Stomach smooth muscle (tissue), 2 donors: ENCODE measurements around the gene SLC2A9.
"Not testable (repeated sequence)": the region's sequence is repeated elsewhere in the genome, so short reads cannot be mapped to it uniquely, and the experiment has no call there.

Experiments used
- H3K27ac ChIP-seq: one replicate; pipeline ENCODE4 v1.7.0; 2013; ENCODE audit warnings: mild to moderate bottlenecking, low read length, inconsistent platforms
- H3K27me3 ChIP-seq, 2 donors: one replicate each; pipeline ENCODE4 v1.7.0; 2013; ENCODE audit warnings: low read length in 2 of 2; ENCODE audit not compliant: insufficient read depth in 2 of 2, control insufficient read depth in 1 of 2
- H3K36me3 ChIP-seq, 2 donors: one replicate each; pipeline ENCODE4 v1.7.0; 2013; ENCODE audit warnings: low read length in 2 of 2; ENCODE audit not compliant: control insufficient read depth in 2 of 2, insufficient read depth in 2 of 2
- H3K4me1 ChIP-seq: one replicate; pipeline ENCODE4 v1.7.0; 2013; ENCODE audit warnings: low read length; ENCODE audit not compliant: control insufficient read depth, insufficient read depth
- H3K4me3 ChIP-seq, 2 donors: one replicate each; pipeline ENCODE4 v1.7.0; 2013; ENCODE audit warnings: low read length in 2 of 2
- H3K9ac ChIP-seq, 2 donors: one replicate each; pipeline ENCODE4 v1.7.0; 2013; ENCODE audit warnings: low read length in 2 of 2, mild to moderate bottlenecking in 1 of 2
- H3K9me3 ChIP-seq, 2 donors: one replicate each; pipeline ENCODE4 v1.7.0; 2013; ENCODE audit warnings: low read length in 2 of 2; ENCODE audit not compliant: control insufficient read depth in 2 of 2
- donor health status: healthy.
- donor health status: Pancreatic carcinoma.

Gene SLC2A9

DNA sequence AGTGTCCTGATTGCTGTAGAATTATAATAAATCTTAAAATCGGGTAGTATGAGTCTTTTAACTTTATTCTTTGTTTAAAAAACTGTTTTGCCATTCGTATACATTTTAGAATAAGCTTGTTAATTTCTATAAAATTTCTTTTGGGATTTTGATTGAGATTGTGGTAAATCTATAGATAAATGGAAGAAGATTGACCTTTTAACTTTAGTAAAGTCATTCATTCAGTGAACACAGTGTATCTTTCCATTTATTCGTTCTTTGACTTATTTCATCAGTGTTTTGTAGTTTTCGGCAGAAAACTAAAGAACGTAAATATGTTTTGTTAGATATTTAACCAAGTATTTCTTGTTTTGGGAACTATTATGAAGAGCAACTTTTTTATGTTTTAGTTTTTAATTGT, 201.0 kb downstream of the SLC2A9 start:
- peaks cover 0 to 3% of the 10 kb centered on the region in 2 donors for H3K9me3 ChIP-seq
- no peaks in the 10 kb centered on the region for H3K36me3 ChIP-seq
- no peaks in the 10 kb centered on the region for H3K4me1 ChIP-seq
- H3K4me3 ChIP-seq = no peak overlapping the region
- H3K27me3 ChIP-seq = no peaks in the 10 kb centered on the region
- no peak overlapping the region for H3K9ac ChIP-seq
- no peak overlapping the region for H3K27ac ChIP-seq

DNA sequence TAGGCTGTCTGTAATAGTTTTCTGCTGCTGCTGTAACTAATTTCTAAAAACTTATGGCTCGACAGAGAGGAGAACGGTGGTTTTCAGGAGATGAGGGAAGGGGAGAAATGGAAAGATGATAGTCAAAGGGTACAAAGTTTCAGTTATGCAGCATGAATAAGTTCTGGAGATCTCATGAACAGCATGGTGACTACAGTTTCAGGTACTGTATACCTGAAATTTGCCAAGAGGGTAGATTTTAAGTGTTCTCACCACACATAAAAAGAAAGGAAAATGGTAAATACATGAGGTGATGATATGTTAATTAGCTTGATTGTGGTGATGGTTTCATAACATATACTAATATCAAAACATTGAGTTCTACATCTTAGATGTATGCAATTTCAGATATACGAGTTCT, 205.0 kb downstream of the SLC2A9 start:
- H3K4me1 ChIP-seq = no peaks in the 10 kb centered on the region
- no peak overlapping the region for H3K9ac ChIP-seq
- H3K27ac ChIP-seq = no peak overlapping the region
- H3K36me3 ChIP-seq = no peaks in the 10 kb centered on the region
- no peak overlapping the region for H3K4me3 ChIP-seq
- H3K9me3 ChIP-seq = peaks cover 0 to 3% of the 10 kb centered on the region in 2 donors
- H3K27me3 ChIP-seq = no peaks in the 10 kb centered on the region

DNA sequence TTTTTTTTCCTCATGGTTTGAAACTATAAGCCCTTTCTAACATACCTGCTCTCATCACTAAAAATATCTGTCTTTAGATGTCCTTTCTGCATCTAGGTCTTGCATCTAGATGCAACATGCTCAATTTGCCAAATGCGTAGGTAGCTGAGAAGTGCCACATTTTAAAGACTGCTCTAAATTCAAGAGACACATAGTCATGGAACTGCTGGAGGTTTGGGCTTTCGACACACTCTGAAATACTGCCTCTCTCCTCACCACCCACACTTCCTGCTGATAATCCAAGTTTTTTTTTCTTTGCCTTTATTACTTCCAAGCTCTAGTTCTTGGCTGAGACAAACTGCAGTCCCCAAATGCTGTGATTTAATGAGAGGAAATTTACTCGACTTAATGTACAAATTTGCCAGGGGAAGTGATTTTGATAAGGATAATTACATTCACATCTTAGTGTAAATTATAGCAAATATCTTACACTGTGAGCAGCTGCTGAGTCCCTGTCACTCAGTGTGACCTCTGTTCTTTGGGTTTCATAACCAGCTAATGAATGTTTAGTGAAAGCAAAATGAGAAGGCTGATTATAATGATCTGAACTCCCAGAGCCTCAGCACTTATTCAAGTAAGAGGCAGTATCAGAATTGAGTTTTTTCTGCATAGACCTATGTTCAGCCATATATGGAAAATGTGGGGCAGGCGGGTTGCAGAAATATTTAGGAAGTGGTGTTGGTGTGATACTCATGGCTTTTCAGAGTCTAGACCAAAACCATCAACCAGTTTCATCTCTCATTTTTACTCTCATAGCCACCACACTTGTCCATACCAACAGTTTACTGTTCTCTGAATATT, 208.6 kb downstream of the SLC2A9 start:
- Histone ChIP-seq H3K4me1 (no peaks in the 10 kb centered on the region), H3K27ac (no peak overlapping the region), H3K27me3 (no peaks in the 10 kb centered on the region), H3K4me3 (no peak overlapping the region), H3K36me3 (no peaks in the 10 kb centered on the region), H3K9me3 (no peaks in the 10 kb centered on the region), H3K9ac (no peak overlapping the region)

DNA sequence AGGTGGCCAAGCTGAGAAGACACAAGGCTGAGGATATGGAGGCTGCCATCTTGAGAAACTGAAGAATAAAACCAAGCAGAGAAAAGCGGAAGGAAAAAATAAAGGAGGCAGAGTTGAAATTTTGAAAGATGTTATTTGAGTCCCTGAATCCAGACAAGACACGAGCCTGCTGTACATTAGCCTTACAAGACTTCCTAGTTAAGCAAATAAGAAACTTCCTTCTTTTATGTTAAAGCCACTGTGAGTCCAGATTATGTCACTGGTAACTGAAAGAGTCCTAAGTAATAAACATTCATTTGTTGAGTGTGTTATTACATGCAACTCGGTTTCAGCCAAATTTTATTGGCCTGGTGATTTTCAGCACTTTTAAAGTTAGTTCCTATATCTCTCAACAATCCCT, 209.5 kb downstream of the SLC2A9 start:
- Histone ChIP-seq H3K36me3 (no peaks in the 10 kb centered on the region), H3K27me3 (no peaks in the 10 kb centered on the region), H3K27ac (no peak overlapping the region), H3K4me1 (no peaks in the 10 kb centered on the region), H3K9ac (no peak overlapping the region), H3K9me3 (no peaks in the 10 kb centered on the region), H3K4me3 (no peak overlapping the region)

DNA sequence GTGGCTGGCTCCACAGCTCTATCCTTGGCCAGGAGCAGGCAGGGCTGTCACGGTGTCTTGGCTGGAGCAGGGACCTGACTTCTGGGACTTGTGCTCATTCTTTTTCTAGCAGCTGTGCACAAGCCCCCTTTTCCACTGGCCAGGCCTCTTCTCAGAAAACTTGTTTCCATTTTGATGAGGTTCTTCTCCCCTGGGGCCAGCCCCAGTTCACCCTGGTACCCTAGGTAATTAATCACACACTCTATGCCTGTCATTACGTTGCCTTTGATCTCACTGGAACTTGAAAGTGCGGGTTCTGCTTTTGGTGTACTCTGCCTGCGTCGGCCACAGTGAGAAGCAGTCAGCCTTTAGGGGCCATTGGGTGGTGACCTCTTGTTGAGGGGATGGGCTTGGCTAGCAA, 213.2 kb downstream of the SLC2A9 start:
- Histone ChIP-seq H3K27ac (no peak overlapping the region), H3K36me3 (no peaks in the 10 kb centered on the region), H3K4me3 (no peak overlapping the region)

DNA sequence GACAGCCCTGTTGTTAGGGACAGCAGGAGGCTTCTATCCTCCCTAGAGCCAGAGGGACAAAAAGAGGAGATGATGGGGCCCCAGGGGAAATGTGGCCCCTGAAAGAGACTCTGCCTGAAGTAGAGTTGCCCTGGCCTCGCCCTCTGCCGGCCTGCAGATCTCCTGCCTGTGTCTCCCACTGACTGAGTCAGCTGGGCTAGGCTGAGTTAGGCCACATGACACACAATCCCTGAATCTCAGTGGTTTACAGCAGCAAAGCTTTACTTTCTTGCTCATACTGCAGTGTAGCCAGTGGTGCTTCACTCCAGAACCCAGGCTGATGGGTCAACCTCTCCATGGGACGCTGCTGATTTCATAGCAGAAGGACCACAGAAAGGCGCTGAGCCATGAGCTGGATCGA, 216.4 kb downstream of the SLC2A9 start:
- no peaks in the 10 kb centered on the region for H3K36me3 ChIP-seq
- H3K27ac ChIP-seq = no peak overlapping the region
- H3K9ac ChIP-seq = no peak overlapping the region
- no peak overlapping the region for H3K4me3 ChIP-seq
- H3K27me3 ChIP-seq = peaks cover 0 to 2% of the 10 kb centered on the region in 2 donors
- H3K4me1 ChIP-seq = no peaks in the 10 kb centered on the region
- H3K9me3 ChIP-seq = no peaks in the 10 kb centered on the region

More for the DNA sequence above, 213.2 kb downstream of the SLC2A9 start:
- Histone ChIP-seq H3K9me3 (no peaks in the 10 kb centered on the region), H3K9ac (no peak overlapping the region), H3K27me3 (peaks cover 0 to 2% of the 10 kb centered on the region in 2 donors), H3K4me1 (no peaks in the 10 kb centered on the region)

DNA sequence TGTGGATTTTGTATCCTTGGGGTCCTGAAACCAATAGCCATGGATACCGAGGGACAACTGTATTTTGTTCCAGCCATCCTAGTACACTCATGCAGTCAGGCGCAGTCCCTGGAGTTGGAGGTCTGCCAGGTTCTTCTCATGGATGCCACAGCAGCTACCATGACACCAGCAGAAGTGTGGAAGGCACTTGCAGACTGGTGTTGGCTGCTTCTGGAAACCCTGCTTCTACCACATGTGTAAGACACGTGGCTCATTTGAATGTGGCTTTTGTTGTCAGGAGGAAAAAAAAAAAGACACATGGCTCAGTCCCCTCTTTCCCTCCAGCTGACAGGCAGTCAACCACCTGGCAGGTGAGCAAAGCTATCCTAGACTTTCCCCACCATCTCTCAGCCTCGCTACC, 220.4 kb downstream of the SLC2A9 start:
- no peak overlapping the region for H3K4me3 ChIP-seq
- no peaks in the 10 kb centered on the region for H3K36me3 ChIP-seq
- no peak overlapping the region for H3K9ac ChIP-seq
- no peak overlapping the region for H3K27ac ChIP-seq
- no peaks in the 10 kb centered on the region for H3K9me3 ChIP-seq
- no peaks in the 10 kb centered on the region for H3K4me1 ChIP-seq
- H3K27me3 ChIP-seq = peaks cover 0 to 2% of the 10 kb centered on the region in 2 donors

DNA sequence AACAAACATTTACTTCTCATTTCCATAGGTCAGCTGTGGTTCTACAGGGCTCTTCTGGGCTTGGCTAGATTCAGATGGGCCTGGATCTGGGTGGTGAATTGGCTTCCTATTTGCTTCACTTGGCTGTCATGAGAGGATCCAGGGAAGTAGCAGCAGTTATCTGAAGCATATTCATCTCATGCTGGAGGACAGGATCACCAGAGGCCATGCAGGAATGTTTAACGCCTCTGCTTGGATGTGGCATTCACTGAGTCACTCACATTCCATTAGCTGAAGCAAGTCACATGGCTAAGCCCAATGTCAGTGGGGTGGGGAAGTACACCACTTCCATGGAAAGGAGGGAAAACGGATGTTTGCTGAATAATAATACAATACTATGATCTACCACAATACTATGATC, 224.7 kb downstream of the SLC2A9 start:
- H3K27me3 ChIP-seq, H3K9ac ChIP-seq, H3K4me3 ChIP-seq, H3K27ac ChIP-seq, H3K36me3 ChIP-seq, H3K9me3 ChIP-seq, H3K4me1 ChIP-seq: not testable (repeated sequence)

DNA sequence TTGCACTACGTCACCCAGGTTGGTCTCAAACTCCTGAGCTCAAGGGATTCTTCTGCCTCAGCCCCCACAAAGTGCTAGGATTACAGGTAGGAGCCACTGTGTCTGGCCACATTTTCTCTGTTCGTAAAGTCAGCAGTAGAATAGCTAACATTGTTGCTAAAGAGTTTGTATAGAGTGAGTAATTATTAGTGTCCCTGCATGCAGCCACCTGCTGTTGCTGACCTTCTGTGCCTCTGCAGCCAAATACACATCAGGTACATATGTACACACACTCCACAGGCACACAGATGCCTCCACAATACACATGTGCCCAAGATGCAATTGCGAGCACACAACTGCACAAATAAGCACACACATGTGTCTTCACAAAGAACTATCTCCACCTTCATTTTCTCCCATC, 228.9 kb downstream of the SLC2A9 start:
- Histone ChIP-seq H3K9me3 (no peaks in the 10 kb centered on the region), H3K36me3 (no peaks in the 10 kb centered on the region), H3K27ac (no peak overlapping the region), H3K4me1 (no peaks in the 10 kb centered on the region), H3K27me3 (peaks cover 0 to 2% of the 10 kb centered on the region in 2 donors), H3K9ac (no peak overlapping the region), H3K4me3 (no peak overlapping the region)

DNA sequence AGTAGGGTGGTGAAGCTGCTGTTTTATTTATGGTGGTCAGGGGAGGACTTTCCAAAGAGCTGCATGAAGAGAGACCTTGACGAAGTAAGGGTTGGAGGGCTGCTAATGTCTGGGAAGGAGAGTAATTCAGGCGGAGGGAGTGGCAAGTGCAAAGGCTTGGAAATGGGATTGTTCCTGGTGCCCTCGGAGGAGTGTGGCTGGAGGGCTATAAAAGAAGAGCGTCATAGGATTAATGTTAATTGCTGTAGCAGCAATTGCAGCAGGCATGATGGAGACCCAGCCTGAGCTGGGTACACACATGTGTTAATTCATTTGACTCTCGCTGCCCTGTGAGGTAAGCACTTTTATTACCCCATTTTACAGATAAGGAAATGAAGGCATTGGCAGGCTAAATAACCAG, 235.4 kb downstream of the SLC2A9 start:
- not testable (repeated sequence) for H3K27me3 ChIP-seq, H3K9ac ChIP-seq, H3K9me3 ChIP-seq, H3K27ac ChIP-seq, H3K4me1 ChIP-seq, H3K4me3 ChIP-seq, H3K36me3 ChIP-seq

DNA sequence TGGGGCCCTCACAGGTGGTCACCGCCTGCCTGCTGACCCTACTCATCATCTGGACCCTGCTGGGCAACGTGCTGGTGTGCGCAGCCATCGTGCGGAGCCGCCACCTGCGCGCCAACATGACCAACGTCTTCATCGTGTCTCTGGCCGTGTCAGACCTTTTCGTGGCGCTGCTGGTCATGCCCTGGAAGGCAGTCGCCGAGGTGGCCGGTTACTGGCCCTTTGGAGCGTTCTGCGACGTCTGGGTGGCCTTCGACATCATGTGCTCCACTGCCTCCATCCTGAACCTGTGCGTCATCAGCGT, 239.2 kb downstream of the SLC2A9 start:
- no peak overlapping the region for H3K9ac ChIP-seq
- H3K4me1 ChIP-seq = no peaks in the 10 kb centered on the region
- no peaks in the 10 kb centered on the region for H3K9me3 ChIP-seq
- peaks cover 8 to 15% of the 10 kb centered on the region in 2 donors for H3K27me3 ChIP-seq
- H3K4me3 ChIP-seq = no peak overlapping the region
- H3K27ac ChIP-seq = no peak overlapping the region
- H3K36me3 ChIP-seq = no peaks in the 10 kb centered on the region
